HG02938 (cell line): ENCODE measurements around the gene SLC25A41.
"Not testable (repeated sequence)": the region's sequence is repeated elsewhere in the genome, so short reads cannot be mapped to it uniquely, and the experiment has no call there.

Source experiments
- ATAC-seq: cut with Tn5 transposase; IDR thresholded peaks from one replicate; pipeline ENCODE4 v1.9.1; 2021; ENCODE audit warnings: mild to moderate bottlenecking, moderate library complexity; ENCODE audit not compliant: unreplicated experiment

SLC25A41 gene

DNA sequence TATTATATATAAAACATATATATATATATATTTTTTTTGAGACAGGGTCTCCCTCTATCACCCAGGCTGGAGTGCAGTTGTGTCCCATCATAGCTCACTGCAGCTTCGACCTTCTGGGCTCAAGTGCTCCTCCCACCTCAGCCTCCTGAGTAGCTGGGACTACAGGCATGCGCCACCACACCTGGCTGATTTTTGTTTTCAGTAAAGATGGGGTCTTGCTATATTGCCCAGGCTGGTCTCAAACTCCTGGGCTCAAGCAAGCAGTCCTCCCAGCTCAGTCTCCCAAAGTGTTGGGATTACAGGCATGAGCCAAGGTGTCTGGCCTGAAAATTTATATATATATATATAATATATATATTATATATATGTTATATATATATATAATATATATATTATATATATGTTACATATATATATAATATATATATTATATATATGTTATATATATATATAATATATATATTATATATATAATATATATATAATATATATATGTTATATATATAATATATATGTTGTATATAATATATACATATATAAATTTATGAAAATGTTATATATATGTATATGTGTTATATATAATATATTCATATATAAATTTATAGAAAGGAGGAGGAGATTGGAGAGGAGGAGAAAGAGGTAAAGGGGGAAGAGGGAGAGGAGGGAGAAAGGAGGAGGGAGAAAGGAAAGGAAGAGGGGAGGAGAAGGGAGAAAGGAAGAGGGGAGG lies 4.7 kb downstream of the SLC25A41 start:
- ATAC-seq = not testable (repeated sequence)

DNA sequence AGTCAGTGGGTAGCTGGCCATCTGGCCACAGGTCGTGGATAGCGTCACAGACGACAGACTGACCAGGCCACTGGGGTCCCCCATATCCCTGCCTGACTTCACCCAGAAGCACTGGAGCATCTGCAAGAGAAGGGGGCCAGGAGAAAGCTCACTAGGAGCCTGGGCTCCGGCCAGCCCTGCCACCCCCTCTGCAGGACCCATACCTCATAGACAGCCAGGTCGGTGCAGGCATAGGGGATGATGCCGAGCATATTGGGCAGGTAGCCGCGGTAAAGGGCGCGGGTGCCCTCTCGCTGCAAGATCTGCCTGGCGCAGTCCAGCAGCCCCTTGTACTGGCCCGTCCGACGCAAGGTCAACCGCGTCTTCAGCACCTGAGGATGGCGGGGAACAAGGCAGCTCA lies 6.4 kb downstream of the SLC25A41 start:
- ATAC-seq = no peak

DNA sequence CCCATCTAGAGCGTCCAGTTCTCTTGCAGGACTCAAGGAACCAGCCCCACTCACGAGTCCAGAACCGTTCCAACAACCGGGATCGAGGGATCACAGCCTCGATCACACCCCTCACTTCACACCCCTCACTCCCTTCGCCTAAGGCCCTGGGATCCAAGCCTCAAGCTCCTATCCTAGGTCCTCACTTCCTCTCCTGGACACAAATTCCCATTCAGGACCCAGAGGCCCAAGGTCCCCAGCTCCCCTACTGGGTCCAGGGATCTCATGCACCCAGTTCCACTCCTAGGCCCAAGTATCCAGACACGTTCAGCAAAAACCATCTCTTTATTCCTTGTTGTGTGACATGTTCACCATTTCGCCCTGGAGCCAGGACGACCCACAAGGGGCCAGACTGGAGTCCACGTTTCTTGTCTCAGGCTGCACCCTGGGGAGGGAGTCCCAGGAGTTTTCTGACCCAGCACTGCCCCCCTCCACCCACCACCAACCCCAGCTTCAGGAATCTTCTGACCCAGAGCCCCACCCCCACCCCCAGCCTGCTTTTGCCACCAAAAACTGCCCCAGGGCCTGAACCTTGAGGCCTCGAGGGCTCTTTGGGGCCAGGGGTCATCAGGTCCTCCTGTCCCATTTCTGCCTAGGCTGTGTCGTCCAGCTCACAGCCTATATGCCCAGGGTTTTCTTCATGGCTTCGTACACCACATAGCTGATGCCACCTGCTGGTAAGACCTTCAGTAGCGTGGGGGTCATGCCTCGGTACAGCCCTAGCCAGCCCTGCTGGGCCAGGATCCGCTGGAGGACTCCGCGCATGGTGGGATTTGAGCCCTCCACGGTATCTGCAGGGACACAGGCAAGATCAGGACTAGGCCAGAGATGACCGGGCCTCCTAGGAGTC lies 7.6 kb downstream of the SLC25A41 start:
- ATAC-seq = no peak

DNA sequence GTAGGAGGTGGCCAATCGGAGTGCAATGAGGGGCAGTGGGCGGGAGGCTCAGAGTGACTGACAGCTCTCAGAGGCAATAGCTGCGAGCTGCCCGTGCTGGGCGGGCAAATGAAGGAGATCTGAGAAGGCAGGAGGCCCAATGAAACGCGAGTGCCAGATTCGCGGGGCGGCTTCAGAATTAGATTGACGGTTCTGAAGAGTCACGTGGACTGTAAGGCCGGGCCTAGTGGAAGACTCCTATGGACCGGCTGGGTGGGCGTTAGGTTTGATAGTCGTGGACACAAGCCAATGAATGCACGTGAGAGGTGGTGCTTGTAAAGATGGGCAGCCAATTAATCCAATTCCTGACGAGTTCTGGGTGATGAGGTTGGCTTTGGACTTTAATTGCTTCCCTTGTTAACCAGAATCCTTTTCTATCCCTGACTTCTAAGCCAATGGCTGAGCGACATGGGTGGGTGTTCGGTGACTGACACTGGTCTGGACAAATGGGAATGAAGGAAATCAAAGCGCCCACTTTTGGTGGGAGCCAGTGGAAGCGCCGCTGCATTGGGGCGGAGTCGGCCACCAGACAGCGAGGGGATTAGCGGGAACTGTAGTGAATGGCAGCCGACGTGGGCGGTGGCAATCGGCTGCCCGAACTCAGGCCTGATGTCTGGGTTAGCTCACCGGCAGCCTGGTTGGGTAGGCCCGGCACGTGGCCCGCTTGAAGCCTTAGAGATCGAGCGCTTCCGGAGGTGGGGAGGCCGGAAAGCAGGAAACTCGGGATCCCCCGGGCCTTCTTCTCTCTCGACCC lies 8.4 kb downstream of the SLC25A41 start:
- ATAC-seq = peak; percentile 85

DNA sequence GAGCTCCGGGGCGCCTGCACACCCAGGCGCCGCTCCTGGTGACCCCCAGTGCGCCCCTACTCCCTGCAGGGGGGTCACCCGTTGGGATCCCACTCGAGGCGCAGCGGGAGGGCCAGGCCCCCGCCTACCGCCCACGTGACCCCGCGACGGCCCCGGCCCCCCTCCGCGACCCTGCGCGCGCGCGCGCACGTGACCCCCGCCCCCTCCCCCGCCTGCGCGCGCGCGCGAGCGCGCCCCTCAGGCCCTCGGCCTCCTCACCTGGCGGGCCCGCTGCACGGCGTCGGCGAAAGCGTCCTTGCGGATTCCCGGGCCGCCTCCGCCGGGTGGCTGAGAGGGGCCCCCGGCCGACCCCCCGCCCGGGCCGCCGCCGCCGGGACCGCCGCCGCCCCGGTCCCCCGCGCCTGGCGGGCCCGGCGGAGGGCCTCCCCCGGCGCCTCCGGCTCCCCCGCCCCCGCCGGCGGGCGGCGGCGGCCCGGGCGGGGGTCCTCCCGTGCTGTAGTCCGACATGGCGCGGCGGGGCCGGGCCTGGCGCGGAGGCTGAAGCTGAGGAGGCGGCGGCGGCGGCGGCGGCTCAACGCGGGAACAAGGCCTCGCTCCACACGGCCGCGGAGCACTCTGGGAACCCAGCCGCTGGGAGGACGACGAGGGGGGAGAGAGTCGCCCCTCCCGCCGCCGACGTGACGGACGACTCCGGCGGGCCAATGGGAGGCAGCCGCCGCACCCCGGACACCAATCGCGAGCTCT lies 9.2 kb downstream of the SLC25A41 start, which contains the start of gene KHSRP:
Gene KHSRP, minus strand, starts transcription at position 617 of the 744 bp plus-strand sequence. Its CDS starts 110 bp downstream, at position 507.
- no peak for ATAC-seq

DNA sequence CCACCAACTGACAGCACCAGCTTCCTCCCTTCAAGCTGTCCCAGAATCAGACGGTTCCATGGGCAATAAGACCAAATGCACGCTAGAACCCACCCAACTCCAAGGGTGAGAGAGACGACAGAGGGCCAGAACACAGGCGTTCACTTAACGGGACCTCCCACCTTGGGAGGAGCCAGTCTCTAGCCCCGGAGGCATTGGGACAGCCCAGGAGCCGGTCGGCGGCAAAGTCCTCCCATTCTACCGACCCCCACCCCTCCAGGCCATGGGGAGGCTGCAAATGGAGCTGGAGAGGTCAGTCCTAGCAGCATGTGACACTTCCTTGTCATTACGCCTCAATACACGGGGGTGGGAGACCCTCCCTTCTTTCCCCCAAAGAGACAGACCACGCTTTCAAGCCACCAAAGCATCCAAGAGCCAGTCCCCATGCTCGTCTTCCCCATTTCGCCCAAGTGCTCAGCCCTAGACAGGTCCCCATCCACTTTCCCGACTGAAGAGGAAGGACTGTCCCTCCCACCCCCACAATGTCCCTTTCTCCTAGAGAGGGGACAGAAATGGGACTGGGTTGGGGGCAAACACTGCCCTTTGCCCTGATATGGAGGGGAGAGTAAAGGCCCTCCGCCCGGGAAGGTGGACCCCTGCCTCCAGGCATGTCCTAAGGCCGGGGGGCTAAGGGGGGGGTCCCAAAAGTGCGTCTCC lies 9.9 kb downstream of the SLC25A41 start:
- no peak for ATAC-seq

DNA sequence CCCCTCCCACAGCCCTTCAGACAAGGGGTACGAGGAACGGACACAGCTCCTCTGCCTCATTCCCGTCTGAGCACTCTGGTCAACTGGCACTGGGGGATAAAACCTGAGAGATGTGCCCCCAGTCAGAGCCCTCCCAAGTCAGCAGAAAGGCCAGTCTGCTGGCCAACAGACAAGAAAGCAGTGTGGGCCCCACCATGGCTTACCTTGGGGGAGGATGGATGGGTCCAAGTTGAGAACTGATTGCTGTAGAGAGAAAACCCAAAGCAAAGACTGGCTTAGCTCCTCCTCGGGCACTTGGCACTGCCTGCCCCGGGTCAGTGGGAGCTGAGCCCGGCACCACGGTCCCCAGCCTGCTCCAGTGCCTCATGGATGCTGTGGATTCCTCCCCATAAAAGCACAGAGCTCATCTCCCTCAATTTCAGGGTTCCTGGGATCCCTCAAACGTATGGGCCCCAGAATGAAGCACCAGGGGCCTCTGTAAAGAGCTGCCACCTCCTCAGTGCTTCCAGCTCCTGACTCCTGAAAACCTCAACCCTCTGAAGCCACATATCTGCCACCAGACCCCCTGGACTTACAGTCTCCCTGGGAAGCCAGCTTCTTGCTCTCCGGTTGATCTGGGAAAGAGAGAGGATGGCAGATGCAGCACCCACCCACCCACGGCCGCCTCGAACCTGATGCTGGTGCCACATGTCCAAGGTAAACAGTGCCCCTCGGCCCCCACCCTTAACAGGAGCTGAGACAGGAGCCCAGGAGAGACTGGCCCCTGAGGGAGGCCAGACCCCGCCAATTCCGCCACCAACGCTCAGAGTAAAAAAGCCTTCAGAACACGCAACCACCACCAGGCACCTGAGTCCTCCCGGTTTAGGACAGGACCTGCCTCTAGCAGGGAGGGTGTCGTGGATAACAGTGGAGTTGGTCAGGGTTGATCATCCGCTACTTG lies 12.2 kb downstream of the SLC25A41 start:
- no peak for ATAC-seq

DNA sequence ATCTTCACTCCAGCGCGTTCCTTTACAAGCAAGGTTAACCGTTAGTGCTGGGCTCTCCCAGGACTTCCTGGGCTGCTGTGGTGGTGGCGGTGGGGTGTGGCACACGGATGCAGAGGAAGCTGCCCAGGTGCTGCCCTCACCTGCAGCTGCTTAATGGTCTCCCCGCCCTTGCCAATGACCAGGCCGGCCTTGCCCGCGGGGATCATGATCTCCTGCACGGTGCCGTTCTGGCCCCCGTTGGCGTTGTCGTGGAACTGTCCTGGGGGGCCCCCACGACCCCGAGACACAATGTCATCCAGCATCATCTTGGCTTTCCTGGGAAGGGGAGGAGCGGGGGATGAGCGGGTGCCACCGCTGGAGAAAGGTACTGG lies 15.0 kb downstream of the SLC25A41 start:
- no peak for ATAC-seq

DNA sequence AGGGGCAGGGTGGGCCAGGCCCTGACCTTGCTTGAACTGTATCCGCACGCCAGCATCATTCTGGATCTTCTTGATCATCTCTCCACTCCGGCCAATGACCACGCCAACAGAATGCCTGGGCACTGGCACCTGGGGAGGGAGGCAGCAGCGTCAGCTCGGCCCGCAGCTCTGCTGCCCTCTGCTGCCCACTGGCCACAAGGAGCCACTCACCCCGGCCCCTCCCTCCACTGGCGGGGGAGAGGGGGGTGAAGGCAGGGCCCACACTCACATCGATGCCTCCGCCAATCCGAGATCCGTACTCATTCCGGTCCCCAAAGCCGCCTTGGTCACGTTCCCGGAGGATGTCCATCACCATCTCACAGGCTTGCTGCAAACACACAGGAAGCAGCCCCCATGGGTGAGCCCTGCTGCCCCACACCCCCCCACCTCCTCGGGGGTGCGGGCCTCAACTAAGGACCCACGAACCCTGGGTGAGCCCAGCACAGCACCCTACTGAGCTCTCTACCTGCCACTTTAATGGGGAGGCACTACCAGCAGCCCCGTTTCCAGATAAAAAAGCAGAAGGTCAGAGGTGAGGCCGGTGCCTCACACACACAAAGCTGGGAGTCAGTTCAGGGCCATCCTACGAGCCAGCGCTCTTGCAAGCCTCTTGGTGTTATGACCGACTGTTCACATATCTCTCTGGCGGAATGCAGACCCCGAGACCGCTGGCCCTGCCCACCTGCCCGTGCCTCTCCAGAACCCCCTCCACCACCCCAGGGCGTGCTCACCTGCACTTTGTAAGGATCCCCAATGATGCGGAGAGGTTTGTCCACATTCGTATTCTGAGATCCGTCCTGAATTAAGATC lies 15.6 kb downstream of the SLC25A41 start:
- ATAC-seq = no peak

DNA sequence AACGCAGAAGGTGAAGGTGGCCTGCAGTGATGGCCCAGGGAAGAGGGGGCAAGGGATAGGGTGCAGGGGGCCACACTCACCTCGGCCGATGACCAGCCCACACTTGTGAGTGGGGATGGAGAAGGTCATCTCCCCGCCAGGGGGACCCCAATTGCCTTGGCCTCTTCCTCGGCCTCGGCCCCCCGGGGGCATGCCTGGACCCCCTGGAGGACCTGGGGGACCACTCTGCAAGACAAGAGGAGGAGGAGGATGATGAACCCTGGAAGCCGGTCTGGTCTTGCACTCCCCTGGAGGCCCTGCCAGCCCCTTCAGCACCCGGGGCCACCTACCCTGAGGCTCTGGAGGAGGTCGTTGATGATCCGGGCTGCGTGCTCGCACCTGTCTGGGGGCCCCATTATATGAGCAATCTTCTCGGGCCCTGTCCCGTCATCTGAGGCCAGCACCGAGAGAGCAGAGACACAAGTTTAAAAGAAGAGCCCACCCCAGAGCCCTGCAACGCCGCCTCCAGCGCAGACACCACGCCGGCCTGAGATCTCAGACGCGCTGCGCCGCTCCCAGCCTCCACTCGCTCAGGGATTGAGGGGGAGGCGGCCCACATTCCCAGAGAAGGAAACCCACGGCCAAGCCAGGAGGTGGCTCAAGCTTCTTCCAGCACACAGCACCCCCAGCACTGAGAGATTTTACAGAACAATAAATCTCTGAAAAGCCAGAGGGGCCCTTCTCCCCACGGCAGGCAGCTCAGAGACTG lies 16.7 kb downstream of the SLC25A41 start:
- no peak for ATAC-seq

DNA sequence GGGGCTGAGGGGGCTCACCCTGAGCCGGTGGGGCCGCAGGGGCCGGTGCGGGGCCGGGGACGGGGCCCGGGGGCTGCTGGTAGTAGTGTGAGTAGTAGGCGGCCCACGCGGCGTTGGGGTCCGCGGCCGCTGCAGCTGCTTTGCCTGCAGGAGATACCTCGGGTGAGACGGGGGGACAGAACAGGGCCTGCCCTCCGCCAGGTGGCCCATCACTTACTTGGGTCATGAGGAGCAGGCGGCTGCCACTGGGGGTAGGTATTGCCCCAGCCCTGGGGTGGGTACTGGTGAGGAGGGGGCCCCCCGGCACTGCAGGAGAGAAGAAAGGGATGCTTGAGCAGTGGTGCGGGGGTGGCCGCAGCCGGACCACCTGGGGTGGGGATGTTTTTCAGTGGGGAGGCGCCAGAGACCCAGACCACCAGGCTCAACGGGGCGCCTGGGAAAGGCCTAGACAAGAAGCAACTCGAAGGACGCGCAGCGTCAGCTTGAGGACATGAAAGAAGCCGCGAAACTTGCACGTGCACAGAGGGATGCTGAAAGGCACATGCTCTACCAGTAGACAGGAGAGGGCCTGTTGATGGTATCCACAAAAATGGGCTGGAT lies 17.9 kb downstream of the SLC25A41 start:
- ATAC-seq = no peak

DNA sequence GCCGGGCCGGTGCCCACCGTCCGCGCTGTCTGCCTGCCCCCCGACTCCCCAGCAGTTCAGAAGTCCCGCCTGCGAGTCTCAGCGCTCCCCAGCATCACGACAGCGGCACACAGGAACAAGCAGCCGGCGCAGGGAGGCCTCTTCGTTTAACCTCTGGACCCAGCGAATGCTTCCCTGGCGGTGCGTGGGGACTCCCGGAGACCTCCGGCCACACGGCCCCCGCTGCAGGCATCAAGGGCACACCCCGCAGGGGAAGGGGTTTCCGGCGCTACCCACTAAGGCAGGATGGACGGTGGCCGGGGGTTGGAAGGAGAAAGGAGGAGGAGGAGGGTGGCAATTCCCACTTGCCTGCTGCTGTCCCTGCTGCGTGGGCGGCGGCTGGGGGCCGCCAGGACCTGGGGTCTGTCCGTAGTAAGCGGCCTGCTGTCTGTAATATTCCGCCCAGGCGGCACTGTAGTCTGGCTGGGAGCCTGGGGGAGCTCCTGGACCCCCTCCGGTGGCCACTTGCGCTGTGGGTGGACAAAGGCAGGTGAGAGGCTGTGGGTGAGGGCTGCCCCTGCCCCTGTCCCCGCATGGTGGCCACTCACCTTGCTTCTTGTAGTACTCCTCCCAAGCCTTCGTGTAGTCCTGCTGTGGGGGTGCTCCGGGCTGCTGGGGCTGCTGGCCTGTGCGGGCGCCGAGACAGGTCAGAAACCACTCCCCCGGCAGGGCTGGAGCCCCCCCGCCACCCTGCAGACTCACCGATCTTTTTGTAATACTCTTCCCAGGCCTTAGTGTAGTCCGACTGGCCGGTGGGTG lies 18.6 kb downstream of the SLC25A41 start:
- no peak for ATAC-seq

DNA sequence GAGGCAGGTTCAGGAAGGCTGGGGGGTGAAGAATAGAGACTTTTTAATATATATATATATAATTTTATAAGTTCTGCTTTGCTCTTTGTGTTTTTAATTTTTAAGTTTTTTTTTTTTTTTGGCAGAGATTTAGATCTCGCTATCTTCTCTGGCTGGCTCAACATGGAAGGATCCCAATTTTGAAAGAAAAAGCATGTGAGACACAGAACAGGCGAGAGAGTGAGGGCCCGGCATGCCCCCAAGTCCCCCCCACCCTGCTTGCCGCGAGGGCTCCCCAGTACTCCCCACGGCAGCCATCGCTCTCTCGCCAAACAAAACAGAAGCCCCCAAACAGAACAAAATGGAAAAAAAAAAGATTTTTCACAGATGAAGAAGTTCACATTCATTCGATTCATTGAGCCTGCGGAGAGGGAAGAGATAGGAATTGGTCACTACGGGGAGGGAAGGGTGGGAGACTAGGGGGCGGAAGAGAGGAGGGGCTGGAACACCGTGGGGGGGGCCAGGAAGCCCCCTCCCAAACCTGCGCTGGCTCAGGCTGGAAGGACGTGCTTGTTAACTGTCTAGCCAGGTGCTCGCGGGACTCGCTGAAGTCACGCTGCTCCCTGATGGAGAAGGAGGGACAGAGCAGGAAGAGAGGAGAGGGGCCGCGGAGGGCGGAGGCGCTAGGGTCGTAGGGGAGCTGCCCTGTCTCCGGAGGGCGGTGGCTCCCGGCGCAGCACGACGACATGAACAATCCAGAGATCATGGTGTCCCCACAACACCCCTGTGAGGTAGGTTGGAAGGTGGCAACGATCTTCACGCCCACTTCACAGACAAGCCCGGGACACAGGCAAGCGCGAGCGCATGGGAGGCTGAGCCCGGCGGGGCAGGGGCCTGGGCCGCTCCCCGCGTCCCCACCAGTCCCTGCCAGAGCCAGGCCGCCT lies 19.6 kb downstream of the SLC25A41 start:
- ATAC-seq = no peak

DNA sequence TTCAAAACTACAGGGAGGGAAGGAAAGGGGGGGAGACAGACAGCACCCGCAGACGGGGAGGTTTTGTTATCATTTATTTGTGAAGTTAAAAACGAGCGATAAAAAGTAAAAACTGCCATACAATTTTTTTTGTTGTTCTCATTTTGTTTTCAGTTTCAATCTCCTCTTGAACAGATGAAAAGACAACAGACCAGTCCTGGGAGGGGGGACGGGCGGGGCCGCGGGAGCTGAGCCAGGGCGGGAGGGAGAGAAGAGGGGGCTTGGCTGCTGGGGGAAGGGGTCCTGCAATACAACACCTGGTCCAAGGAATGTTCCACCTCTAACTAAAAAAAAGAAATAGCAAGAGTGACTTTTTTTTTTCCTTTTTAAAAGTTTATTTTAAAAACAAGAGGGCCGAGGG lies 20.3 kb downstream of the SLC25A41 start:
- ATAC-seq = no peak
